Measurements from ENCODE around the gene ABLIM2.

DNA sequence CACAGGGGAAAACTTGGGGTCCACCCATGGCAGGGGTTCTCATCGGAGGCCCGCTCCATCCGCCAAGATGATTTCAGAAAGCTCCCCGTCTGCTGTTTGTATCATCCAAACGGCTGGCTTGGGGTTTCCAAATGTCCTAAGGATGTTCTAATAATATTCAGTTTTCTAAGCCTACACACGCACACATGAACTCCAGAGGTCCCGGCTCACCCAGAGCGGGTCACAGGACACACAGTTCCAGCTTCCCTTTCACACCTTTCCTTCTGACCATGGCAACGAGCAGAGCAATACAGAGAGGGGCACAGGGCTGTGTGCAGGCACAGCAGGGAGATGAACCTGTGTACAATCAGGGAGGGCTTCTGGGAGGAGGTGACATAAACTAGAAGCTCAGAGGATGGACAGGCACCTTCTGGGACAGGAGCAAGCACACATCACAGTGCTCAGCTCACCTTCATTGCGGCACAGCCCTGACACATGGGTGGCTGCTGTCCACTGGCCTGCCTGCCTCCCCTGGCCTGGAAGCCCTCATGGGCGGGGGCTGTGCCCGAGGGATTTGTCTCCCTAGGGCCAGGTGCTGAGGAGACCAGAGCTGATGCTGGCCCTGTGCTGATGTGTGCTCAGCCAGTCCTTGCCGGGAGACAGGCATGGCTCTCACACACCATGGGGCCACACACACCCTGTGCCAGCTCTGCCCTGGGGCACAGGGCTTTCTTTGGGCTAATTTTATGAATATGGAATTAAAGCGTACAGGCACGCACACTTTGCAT lies 44.8 kb downstream of the ABLIM2 start:
- TF ChIP-seq, protein P1, sequence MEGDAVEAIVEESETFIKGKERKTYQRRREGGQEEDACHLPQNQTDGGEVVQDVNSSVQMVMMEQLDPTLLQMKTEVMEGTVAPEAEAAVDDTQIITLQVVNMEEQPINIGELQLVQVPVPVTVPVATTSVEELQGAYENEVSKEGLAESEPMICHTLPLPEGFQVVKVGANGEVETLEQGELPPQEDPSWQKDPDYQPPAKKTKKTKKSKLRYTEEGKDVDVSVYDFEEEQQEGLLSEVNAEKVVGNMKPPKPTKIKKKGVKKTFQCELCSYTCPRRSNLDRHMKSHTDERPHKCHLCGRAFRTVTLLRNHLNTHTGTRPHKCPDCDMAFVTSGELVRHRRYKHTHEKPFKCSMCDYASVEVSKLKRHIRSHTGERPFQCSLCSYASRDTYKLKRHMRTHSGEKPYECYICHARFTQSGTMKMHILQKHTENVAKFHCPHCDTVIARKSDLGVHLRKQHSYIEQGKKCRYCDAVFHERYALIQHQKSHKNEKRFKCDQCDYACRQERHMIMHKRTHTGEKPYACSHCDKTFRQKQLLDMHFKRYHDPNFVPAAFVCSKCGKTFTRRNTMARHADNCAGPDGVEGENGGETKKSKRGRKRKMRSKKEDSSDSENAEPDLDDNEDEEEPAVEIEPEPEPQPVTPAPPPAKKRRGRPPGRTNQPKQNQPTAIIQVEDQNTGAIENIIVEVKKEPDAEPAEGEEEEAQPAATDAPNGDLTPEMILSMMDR (IDR thresholded peaks at IDR 0.05), result no peak
- TF ChIP-seq POLR2A (IDR thresholded peaks at IDR 0.05), result no peak

Data from lower leg skin (tissue), 3 donors.